Fibroblast of lung (primary cell): Measurements from ENCODE around the gene RIN1. TPM values are rescaled to one million over a fixed set of nuclear protein-coding genes. Genes with fewer than 3 reads are reported as not detected.
A peak's percentile ranks its signal among the peaks of the same experiment; 100 is the strongest.
"Not testable (repeated sequence)": the region's sequence is repeated elsewhere in the genome, so short reads cannot be mapped to it uniquely, and the experiment has no call there.

ENCODE experiments used
- DNase-seq, 2 donors: peaks; one replicate each; pipeline versions ENCODE4 v3.0.0 to v3.0.0-alpha.2; 2010; ENCODE audit warnings: low read depth in 2 of 2
- H2AFZ ChIP-seq: 2 replicates; pipeline ENCODE4 v1.5.1; 2012; ENCODE audit warnings: low read length, control low read depth, inconsistent platforms
- H3K27ac ChIP-seq: 2 replicates; pipeline ENCODE4 v1.5.1; 2011; ENCODE audit warnings: low read length, control low read depth; ENCODE audit not compliant: insufficient read depth
- H3K27me3 ChIP-seq: 2 replicates; pipeline ENCODE4 v1.5.1; 2011; ENCODE audit warnings: mild to moderate bottlenecking, low read length; ENCODE audit not compliant: control insufficient read depth, insufficient read depth
- H3K36me3 ChIP-seq: 2 replicates; pipeline ENCODE4 v1.5.1; 2011; ENCODE audit warnings: low read length; ENCODE audit not compliant: control insufficient read depth, insufficient read depth
- H3K4me1 ChIP-seq: 2 replicates; pipeline ENCODE4 v1.5.1; 2011; ENCODE audit warnings: low read length; ENCODE audit not compliant: control insufficient read depth, insufficient read depth; ENCODE audit errors: extremely low read depth
- H3K4me2 ChIP-seq: 2 replicates; pipeline ENCODE4 v1.5.1; 2011; ENCODE audit warnings: low read length, control low read depth; ENCODE audit not compliant: insufficient read depth; ENCODE audit errors: extremely low read depth
- H3K4me3 ChIP-seq, 4 experiments: fragments of 200-600 bp in 1 of 4; sonication (generic) in 1 of 4; replicated peaks in 1 of 4; 2 replicates each; pipeline ENCODE4 v1.5.1; 2011 to 2016; ENCODE audit warnings: low read length in 4 of 4, low read depth in 3 of 4, mild to moderate bottlenecking in 3 of 4, control low read depth in 2 of 4, inconsistent platforms in 1 of 4, mixed read lengths in 1 of 4; ENCODE audit not compliant: insufficient read depth in 1 of 4; ENCODE audit errors: control extremely low read depth in 1 of 4
- H3K79me2 ChIP-seq: 2 replicates; pipeline ENCODE4 v1.5.1; 2012; ENCODE audit warnings: mild to moderate bottlenecking, low read length, inconsistent platforms; ENCODE audit not compliant: control insufficient read depth, insufficient read depth
- H3K9ac ChIP-seq: 2 replicates; pipeline ENCODE4 v1.5.1; 2011; ENCODE audit warnings: mild to moderate bottlenecking, low read length, control low read depth; ENCODE audit not compliant: insufficient read depth
- H3K9me3 ChIP-seq: 2 replicates; pipeline ENCODE4 v1.5.1; 2012; ENCODE audit warnings: low read depth, low read length; ENCODE audit not compliant: control insufficient read depth, insufficient read depth
- H4K20me1 ChIP-seq: 2 replicates; pipeline ENCODE4 v1.5.1; 2011; ENCODE audit warnings: low read length; ENCODE audit not compliant: control insufficient read depth, insufficient read depth; ENCODE audit errors: extremely low read depth
- EZH2 ChIP-seq: IDR thresholded peaks from 2 replicates; pipeline ENCODE4 v1.5.1; 2012; ENCODE audit warnings: low read length, control low read depth, mild to moderate bottlenecking; ENCODE audit errors: missing control alignments
- polyA minus RNA-seq: library from RNA; depleted of rRNA, polyadenylated mRNA; stranded (reverse); fragments of >200 nt; gene quantifications from 2 replicates; pipeline ENCODE4 v1.2.3, GENCODE V29; 2011; ENCODE audit warnings: low replicate concordance
- polyA plus RNA-seq, 2 donors: library from polyadenylated mRNA; depleted of rRNA in 1 of 2; stranded (reverse) in 1 of 2; unstranded in 1 of 2; fragments of >200 nt; gene quantifications; 2 replicates each; pipeline ENCODE4 v1.2.1, GENCODE V29; 2011 to 2012; ENCODE audit warnings: missing spikeins in 1 of 2
- total RNA-seq: library from RNA; depleted of rRNA; stranded (reverse); fragments of >200 nt; gene quantifications from 2 replicates; pipeline ENCODE4 v1.2.1, GENCODE V29; 2014
- TF ChIP-seq, protein P1 (sequence below), 2 donors: IDR thresholded peaks in 1 of 2; conservative IDR thresholded peaks in 1 of 2; 1 replicate in 1 of 2; 2 replicates in 1 of 2; pipeline ENCODE4 v1.5.1; 2011 to 2012; ENCODE audit warnings: low read length in 2 of 2, control low read depth in 1 of 2, inconsistent platforms in 1 of 2, low read depth in 1 of 2, mild to moderate bottlenecking in 1 of 2

Gene RIN1, protein sequence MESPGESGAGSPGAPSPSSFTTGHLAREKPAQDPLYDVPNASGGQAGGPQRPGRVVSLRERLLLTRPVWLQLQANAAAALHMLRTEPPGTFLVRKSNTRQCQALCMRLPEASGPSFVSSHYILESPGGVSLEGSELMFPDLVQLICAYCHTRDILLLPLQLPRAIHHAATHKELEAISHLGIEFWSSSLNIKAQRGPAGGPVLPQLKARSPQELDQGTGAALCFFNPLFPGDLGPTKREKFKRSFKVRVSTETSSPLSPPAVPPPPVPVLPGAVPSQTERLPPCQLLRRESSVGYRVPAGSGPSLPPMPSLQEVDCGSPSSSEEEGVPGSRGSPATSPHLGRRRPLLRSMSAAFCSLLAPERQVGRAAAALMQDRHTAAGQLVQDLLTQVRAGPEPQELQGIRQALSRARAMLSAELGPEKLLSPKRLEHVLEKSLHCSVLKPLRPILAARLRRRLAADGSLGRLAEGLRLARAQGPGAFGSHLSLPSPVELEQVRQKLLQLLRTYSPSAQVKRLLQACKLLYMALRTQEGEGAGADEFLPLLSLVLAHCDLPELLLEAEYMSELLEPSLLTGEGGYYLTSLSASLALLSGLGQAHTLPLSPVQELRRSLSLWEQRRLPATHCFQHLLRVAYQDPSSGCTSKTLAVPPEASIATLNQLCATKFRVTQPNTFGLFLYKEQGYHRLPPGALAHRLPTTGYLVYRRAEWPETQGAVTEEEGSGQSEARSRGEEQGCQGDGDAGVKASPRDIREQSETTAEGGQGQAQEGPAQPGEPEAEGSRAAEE
- total RNA-seq: 12.6 and 22.1 TPM in 2 replicates
- 6.3 and 10.6 TPM in 2 replicates for polyA plus RNA-seq
- 20.1 and 38.9 TPM in 2 replicates for polyA plus RNA-seq (2012)
- 11.7 and 30.8 TPM in 2 replicates for polyA minus RNA-seq

DNA sequence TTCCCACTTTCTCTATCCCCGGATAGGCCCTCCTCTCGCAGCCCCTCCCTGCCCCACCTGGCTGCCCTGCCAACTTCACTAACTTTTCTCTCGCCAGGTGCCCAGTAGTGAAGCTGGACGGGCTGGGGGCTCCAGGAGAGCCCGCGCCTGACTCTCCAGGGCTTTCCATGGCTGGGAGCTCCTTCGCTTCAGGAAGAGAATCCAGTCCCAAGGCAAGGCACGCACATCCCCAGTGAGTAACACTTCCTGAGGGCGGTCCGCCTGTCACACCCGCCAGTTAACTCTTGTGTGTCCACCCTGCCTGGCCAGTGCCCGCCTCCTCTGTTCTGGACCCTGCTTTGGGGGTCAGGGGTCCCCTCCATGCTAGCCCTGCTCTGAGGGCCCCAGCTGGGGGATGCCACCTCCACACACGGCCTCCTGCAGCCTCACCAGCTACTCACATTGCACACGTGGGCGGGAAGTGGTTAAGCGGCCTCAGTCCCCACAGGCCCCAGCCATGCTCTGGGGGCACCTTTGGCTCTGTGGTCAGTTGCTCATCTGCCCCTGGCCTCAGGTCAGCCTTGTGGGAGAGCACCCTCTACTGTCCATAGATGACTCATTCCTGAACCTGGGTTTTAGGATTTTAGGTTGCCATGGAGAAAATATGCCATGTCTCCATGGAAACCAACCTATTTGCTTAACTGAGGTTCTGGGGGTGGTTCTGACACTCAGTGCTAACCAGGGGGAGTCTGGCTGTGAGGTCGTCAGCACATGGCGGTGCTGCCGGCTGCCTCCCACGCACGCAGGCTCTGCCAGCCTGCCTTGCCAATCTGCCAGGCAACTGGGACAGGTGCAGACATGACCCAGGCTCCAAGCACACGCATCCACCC lies at the start of gene RIN1:
Gene RIN1, minus strand, starts transcription at position 201 of the 869 bp plus-strand sequence. Its CDS starts 32 bp downstream, at position 169.
- peak within 1 kb of the TSS; percentile 100 for H3K27ac ChIP-seq
- H3K9ac ChIP-seq: peak within 1 kb of the TSS; percentile 99
- no peaks in the 10 kb centered on the region for H3K27me3 ChIP-seq
- no peaks in the 10 kb centered on the region for H4K20me1 ChIP-seq
- H3K4me3 ChIP-seq: peak within 1 kb of the TSS; percentile 74 to 95 (median 83)
- peaks cover 36% of the 10 kb centered on the region for H3K4me1 ChIP-seq
- H3K79me2 ChIP-seq: peaks cover 36% of the 10 kb centered on the region
- no peaks in the 10 kb centered on the region for H3K9me3 ChIP-seq
- peak; percentile 98 to 99 for DNase-seq
- TF ChIP-seq, protein P1, sequence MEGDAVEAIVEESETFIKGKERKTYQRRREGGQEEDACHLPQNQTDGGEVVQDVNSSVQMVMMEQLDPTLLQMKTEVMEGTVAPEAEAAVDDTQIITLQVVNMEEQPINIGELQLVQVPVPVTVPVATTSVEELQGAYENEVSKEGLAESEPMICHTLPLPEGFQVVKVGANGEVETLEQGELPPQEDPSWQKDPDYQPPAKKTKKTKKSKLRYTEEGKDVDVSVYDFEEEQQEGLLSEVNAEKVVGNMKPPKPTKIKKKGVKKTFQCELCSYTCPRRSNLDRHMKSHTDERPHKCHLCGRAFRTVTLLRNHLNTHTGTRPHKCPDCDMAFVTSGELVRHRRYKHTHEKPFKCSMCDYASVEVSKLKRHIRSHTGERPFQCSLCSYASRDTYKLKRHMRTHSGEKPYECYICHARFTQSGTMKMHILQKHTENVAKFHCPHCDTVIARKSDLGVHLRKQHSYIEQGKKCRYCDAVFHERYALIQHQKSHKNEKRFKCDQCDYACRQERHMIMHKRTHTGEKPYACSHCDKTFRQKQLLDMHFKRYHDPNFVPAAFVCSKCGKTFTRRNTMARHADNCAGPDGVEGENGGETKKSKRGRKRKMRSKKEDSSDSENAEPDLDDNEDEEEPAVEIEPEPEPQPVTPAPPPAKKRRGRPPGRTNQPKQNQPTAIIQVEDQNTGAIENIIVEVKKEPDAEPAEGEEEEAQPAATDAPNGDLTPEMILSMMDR (conservative IDR thresholded peaks at IDR 0.05 in 1 of 2, IDR thresholded peaks at IDR 0.05 in 1 of 2; ENCODE audit: low read depth in 1 of 2, low read length in 2 of 2): peak in 1 of 2 donors; percentile 20
- TF ChIP-seq EZH2: no peak
- H3K36me3 ChIP-seq: peaks cover 52% of the 10 kb centered on the region
- H3K4me2 ChIP-seq: peak within 1 kb of the TSS; percentile 80
- no peak within 1 kb of the TSS for H2AFZ ChIP-seq

DNA sequence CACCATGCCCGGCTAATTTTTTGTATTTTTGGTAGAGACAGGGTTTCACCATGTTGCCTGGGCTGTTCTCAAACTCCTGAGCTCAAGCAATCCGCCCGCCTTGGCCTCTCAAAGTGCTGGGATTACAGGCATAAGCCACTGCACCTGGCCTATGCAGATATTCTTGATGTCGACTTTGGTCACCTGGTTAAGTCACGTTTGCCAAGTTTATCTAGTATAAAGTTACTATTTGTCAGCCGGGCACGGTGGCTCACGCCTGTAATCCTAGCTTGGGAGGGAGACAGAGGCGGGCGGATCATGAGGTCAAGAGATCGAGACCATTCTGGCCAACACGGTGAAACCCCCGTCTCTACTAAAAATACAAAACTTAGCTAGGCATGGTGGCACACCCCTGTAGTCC lies 48.1 kb upstream of the RIN1 start:
- H3K4me3 ChIP-seq, H3K4me1 ChIP-seq, H4K20me1 ChIP-seq, H3K27ac ChIP-seq, H3K9ac ChIP-seq, DNase-seq, H3K36me3 ChIP-seq, H3K79me2 ChIP-seq, H3K9me3 ChIP-seq, H2AFZ ChIP-seq, H3K4me2 ChIP-seq, H3K27me3 ChIP-seq: not testable (repeated sequence)

DNA sequence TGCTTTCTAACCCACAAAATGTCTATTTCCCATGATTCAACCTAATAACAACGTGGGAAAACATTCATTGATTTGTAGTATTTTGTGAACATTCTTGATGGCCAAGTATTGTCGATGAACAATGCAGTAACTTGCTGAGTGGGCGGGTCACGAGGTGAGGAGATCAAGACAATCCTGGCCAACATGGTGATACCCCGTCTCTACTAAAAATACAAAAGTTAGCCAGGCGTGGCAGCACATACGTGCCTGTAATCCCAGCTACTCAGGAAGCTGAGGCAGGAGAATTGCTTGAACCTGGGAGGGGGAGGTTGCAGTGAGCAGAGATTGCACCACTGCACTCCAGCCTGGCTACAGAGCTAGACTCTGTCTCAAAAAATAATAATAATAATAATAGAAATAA lies 44.0 kb upstream of the RIN1 start:
- not testable (repeated sequence) for H3K9ac ChIP-seq, H3K27ac ChIP-seq, H3K9me3 ChIP-seq, H3K36me3 ChIP-seq, H3K79me2 ChIP-seq, H4K20me1 ChIP-seq, H2AFZ ChIP-seq, DNase-seq, H3K4me1 ChIP-seq, H3K27me3 ChIP-seq, H3K4me3 ChIP-seq, H3K4me2 ChIP-seq

DNA sequence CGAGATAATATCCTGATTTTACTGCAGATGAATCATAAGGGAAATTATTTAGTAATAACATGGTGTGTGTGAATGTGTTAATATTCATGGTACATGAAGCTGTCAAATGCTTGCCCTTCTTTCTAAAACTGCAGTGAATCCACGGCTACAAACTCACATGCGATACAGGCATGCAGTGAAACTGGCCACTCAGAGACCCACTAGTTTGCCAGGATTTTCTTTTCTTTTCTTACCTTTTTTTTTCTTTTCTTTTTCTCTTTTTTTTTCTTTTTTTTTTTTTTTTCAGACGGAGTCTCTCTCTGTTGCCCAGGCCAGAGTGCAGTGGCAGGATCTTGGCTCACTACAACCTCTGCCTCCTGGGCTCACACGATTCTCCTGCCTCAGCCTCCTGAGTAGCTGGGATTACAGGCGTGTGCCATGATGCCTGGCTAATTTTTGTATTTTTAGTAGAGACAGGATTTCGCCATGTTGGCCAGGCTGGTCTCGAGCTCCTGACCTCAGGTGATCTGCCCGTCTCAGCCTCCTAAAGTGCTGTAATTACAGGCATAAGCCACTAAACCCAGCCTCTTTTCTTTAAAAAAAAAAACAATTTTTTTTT lies 37.6 kb upstream of the RIN1 start:
- not testable (repeated sequence) for H3K9ac ChIP-seq, H3K4me1 ChIP-seq, H3K4me3 ChIP-seq, DNase-seq, H2AFZ ChIP-seq, H3K27ac ChIP-seq, H3K9me3 ChIP-seq, H3K36me3 ChIP-seq, H3K79me2 ChIP-seq, H4K20me1 ChIP-seq, H3K4me2 ChIP-seq
- peaks cover 19% of the 10 kb centered on the region for H3K27me3 ChIP-seq
